ENCODE data around the gene ABCC6. TPM values are rescaled to one million over a fixed set of nuclear protein-coding genes. Genes with fewer than 3 reads are reported as not detected.

The ABCC6 gene
- total RNA-seq, 1 experiment from 2014 or later, result 44.6 TPM

DNA sequence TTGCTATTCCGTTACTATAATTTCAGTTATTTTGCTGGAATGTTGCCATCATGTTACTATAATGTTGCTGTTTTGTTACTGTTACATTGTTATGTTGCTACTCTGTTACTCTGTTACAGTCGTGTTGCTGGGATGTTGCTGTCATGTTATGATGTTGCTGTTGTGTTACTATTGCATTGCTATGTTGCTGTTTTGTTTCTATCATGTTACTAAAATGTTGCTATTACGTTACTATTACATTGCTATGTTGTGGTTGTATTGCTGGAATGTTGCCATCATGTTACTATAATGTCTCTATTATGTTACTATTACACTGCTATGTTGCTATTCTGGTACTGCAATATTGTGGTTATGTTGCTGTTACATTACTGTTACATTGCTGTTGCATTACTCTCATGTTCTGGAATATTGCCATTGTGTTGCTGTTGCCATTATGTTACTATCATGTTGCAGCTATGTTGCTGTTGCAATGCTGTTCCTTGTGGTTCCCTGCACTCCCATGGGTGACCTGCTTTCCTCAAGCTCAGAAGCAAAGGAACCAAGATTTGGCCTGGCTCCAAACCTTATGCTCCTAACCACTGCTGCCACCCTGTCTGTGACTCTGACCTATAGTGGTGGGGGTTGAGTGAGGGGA lies 64.4 kb downstream of the ABCC6 start:
- H3K27me3 ChIP-seq (replicated peaks; ENCODE audit: control insufficient read depth, insufficient read depth, low read length), result no peaks in the 10 kb centered on the region; the same call in 1 of the 2 replicates
- intact Hi-C loops (cut with micrococcal nuclease; ENCODE audit: unreplicated experiment), result no loop called here
- H3K27me3 Mint-ChIP-seq (ENCODE audit: insufficient read depth, unreplicated experiment), result no peaks in the 10 kb centered on the region
- ChIA-PET POLR2A (no interaction called here), CTCF (no interaction called here)
- H3K27ac Mint-ChIP-seq (ENCODE audit: unreplicated experiment), result no peak overlapping the region
- H3K9me3 Mint-ChIP-seq (ENCODE audit: unreplicated experiment), result no peaks in the 10 kb centered on the region
- BruUV-seq (replicated peaks), result no TSS peak
- H3K4me3 Mint-ChIP-seq (ENCODE audit: unreplicated experiment), result no peak overlapping the region
- H3K4me1 Mint-ChIP-seq (ENCODE audit: low read depth, unreplicated experiment), result no peaks in the 10 kb centered on the region
- H3K4me3 ChIP-seq (ENCODE audit: low read depth, low read length), result no peak overlapping the region
- peaks cover 36% of the 10 kb centered on the region for H3K36me3 Mint-ChIP-seq (ENCODE audit: insufficient read depth, unreplicated experiment)
- peaks cover 6% of the 10 kb centered on the region for H3K36me3 ChIP-seq (ENCODE audit: control insufficient read depth, insufficient read depth, low read length)
- H3K4me1 ChIP-seq, result no peaks in the 10 kb centered on the region
- no peak for TF ChIP-seq CTCF (IDR thresholded peaks at IDR 0.05; ENCODE audit: insufficient read depth in 1 of 2, low read depth in 1 of 2, low read length in 1 of 2, severe bottlenecking in 1 of 2, unreplicated experiment in 1 of 2)
- no peak for DNase-seq
- H3K9me3 ChIP-seq, result no peaks in the 10 kb centered on the region

DNA sequence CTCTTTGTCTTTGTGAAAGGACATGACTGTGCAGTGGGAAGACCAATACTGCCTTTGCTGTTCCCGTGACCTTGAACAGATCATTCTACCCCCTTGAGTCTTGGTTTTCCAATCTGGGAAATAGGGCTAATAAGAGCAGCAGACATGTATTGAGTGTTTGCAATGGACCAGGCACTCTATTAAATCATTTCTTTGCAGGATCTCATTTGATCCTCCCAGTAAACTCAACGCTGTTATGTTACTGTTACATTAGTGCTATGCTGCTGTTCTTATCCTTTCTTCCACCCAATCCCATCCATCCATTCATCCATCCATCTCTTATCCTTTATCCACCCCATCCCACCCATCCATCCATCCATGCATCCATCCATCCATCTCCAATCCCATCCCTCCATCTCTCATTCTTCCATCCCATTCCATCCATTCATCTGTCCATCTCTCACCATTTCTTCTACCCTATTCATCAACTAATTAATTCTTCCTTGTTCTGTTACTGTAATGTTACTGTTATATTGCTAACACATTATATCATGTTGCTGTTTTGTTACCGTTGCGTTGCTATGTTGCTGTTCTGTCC lies 65.1 kb downstream of the ABCC6 start:
- no peak for TF ChIP-seq CTCF (IDR thresholded peaks at IDR 0.05; ENCODE audit: insufficient read depth in 1 of 2, low read depth in 1 of 2, low read length in 1 of 2, severe bottlenecking in 1 of 2, unreplicated experiment in 1 of 2)
- BruUV-seq (replicated peaks), result no TSS peak
- Mint-ChIP-seq H3K27ac (ENCODE audit: unreplicated experiment) (no peak overlapping the region), H3K27me3 (ENCODE audit: insufficient read depth, unreplicated experiment) (no peaks in the 10 kb centered on the region), H3K4me3 (ENCODE audit: unreplicated experiment) (no peak overlapping the region), H3K36me3 (ENCODE audit: insufficient read depth, unreplicated experiment) (peaks cover 40% of the 10 kb centered on the region), H3K4me1 (ENCODE audit: low read depth, unreplicated experiment) (no peaks in the 10 kb centered on the region), H3K9me3 (ENCODE audit: unreplicated experiment) (no peaks in the 10 kb centered on the region)
- no peaks in the 10 kb centered on the region; the same call in 1 of the 2 replicates for H3K27me3 ChIP-seq (replicated peaks; ENCODE audit: control insufficient read depth, insufficient read depth, low read length)
- ChIA-PET CTCF (no interaction called here), POLR2A (no interaction called here)
- no peak for DNase-seq
- H3K4me3 ChIP-seq (ENCODE audit: low read depth, low read length), result no peak overlapping the region
- no peaks in the 10 kb centered on the region for H3K9me3 ChIP-seq
- intact Hi-C loops (cut with micrococcal nuclease; ENCODE audit: unreplicated experiment), result no loop called here
- peaks cover 6% of the 10 kb centered on the region for H3K36me3 ChIP-seq (ENCODE audit: control insufficient read depth, insufficient read depth, low read length)
- H3K4me1 ChIP-seq, result no peaks in the 10 kb centered on the region

DNA sequence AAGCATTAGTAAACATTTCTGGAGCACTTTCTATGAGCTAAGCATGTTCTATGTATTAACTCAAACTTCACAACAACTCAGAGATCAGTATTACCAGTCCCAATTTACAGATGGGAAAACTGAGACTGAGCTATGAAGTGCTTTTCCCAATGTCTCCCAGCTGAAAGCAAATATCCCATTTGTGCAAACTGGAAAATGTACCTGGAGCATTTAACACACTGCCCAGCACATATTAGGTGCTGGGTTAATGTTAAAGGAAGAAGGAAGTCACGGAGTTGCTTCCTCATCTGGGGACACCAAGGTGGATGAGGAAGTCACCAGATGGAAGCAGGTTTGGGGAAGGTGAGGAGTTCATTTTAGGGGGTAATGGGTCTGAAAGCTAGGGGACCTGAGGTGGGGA lies 66.1 kb downstream of the ABCC6 start:
- Mint-ChIP-seq H3K9me3 (ENCODE audit: unreplicated experiment) (no peaks in the 10 kb centered on the region), H3K4me3 (ENCODE audit: unreplicated experiment) (no peak overlapping the region), H3K27ac (ENCODE audit: unreplicated experiment) (no peak overlapping the region), H3K36me3 (ENCODE audit: insufficient read depth, unreplicated experiment) (peaks cover 36% of the 10 kb centered on the region), H3K27me3 (ENCODE audit: insufficient read depth, unreplicated experiment) (no peaks in the 10 kb centered on the region), H3K4me1 (ENCODE audit: low read depth, unreplicated experiment) (no peaks in the 10 kb centered on the region)
- no peak for TF ChIP-seq CTCF (IDR thresholded peaks at IDR 0.05; ENCODE audit: insufficient read depth in 1 of 2, low read depth in 1 of 2, low read length in 1 of 2, severe bottlenecking in 1 of 2, unreplicated experiment in 1 of 2)
- Histone ChIP-seq H3K4me3 (ENCODE audit: low read depth, low read length) (no peak overlapping the region), H3K4me1 (no peaks in the 10 kb centered on the region), H3K36me3 (ENCODE audit: control insufficient read depth, insufficient read depth, low read length) (peaks cover 7% of the 10 kb centered on the region), H3K9me3 (no peaks in the 10 kb centered on the region), H3K27me3 (replicated peaks; ENCODE audit: control insufficient read depth, insufficient read depth, low read length) (no peaks in the 10 kb centered on the region; the same call in 1 of the 2 replicates)
- ChIA-PET CTCF (no interaction called here), POLR2A (no interaction called here)
- BruUV-seq (replicated peaks), result no TSS peak
- intact Hi-C loops (cut with micrococcal nuclease; ENCODE audit: unreplicated experiment), result no loop called here
- no peak for DNase-seq

Measured in Caco-2 (cell line).